Nephron (organoid): Measurements from ENCODE around the gene GOT1.

Experiments
- H3K27ac Mint-ChIP-seq, 3 experiments: 2 replicates each; pipeline ENCODE4 v1.8.0; 2020; ENCODE audit warnings: mixed read lengths in 3 of 3, mild to moderate bottlenecking in 2 of 3, moderate library complexity in 1 of 3
- H3K27me3 Mint-ChIP-seq: 2 replicates; pipeline ENCODE4 v1.8.0; 2021; ENCODE audit warnings: low read depth, mild to moderate bottlenecking, moderate library complexity, mixed read lengths
- H3K36me3 Mint-ChIP-seq: 2 replicates; pipeline ENCODE4 v1.8.0; 2020; ENCODE audit warnings: low read depth, mixed read lengths
- H3K4me1 Mint-ChIP-seq: 2 replicates; pipeline ENCODE4 v1.8.0; 2020; ENCODE audit warnings: mixed read lengths
- H3K4me3 Mint-ChIP-seq, 3 experiments: 2 replicates each; pipeline ENCODE4 v1.8.0; 2020; ENCODE audit warnings: mild to moderate bottlenecking in 3 of 3, mixed read lengths in 3 of 3, moderate library complexity in 2 of 3
- H3K9me3 Mint-ChIP-seq: 2 replicates; pipeline ENCODE4 v1.8.0; 2020; ENCODE audit warnings: mixed read lengths
- CTCF ChIP-seq, 3 experiments: fragments of 200-600 bp; sonication (generic); IDR thresholded peaks; one replicate each; pipeline ENCODE4 v1.5.0; 2021; ENCODE audit warnings: antibody characterized with exemption in 3 of 3; ENCODE audit not compliant: unreplicated experiment in 3 of 3

GOT1 gene

GRCh38 chr10:99365736-99366135 lies 64.7 kb downstream of the GOT1 start:
- no peak for TF ChIP-seq CTCF (IDR thresholded peaks at IDR 0.05; ENCODE audit: unreplicated experiment in 3 of 3)

DNA sequence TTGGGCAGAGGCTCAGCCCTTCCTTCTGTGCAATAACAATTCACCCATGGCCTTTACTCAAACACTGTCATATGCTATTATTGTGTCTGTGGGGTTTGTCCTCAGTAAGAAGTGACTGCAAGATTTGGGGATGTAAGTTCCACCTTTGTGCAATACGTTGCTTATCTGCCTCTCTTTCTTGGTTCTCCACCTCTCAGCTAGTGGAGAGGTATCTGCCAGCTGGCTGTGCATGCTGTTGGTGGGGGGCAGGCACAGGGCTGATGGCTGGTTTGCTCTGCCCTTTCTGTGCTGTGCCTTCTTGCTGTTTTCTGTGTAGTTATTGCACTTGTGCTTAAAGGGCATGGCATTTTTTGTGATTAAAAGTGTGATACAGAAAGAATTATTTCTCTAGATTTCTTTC lies 65.1 kb downstream of the GOT1 start:
- Mint-ChIP-seq H3K36me3 (no peaks in the 10 kb centered on the region), H3K9me3 (no peaks in the 10 kb centered on the region), H3K4me3 (no peak overlapping the region), H3K4me1 (no peaks in the 10 kb centered on the region), H3K27me3 (peaks cover 35% of the 10 kb centered on the region), H3K27ac (no peak overlapping the region)
- TF ChIP-seq CTCF (IDR thresholded peaks at IDR 0.05; ENCODE audit: unreplicated experiment in 3 of 3) = no peak

More at GRCh38 chr10:99365736-99366135, 64.7 kb downstream of the GOT1 start:
- no peaks in the 10 kb centered on the region for H3K36me3 Mint-ChIP-seq
- H3K4me1 Mint-ChIP-seq = no peaks in the 10 kb centered on the region
- no peak overlapping the region for H3K27ac Mint-ChIP-seq
- H3K4me3 Mint-ChIP-seq = no peak overlapping the region
- H3K9me3 Mint-ChIP-seq = no peaks in the 10 kb centered on the region
- H3K27me3 Mint-ChIP-seq = peaks cover 31% of the 10 kb centered on the region

- TF ChIP-seq CTCF (IDR thresholded peaks at IDR 0.05; ENCODE audit: unreplicated experiment in 3 of 3) = no peak
- H3K27ac Mint-ChIP-seq = no peak overlapping the region
- no peaks in the 10 kb centered on the region for H3K36me3 Mint-ChIP-seq
- no peaks in the 10 kb centered on the region for H3K9me3 Mint-ChIP-seq
- H3K4me3 Mint-ChIP-seq = no peak overlapping the region
- H3K4me1 Mint-ChIP-seq = no peaks in the 10 kb centered on the region
- peaks cover 31% of the 10 kb centered on the region for H3K27me3 Mint-ChIP-seq
Measured at GRCh38 chr10:99364125-99364524, 66.3 kb downstream of the GOT1 start.

GRCh38 chr10:99360934-99361333 lies 69.5 kb downstream of the GOT1 start:
- Mint-ChIP-seq H3K27me3 (peaks cover 10% of the 10 kb centered on the region), H3K9me3 (no peaks in the 10 kb centered on the region), H3K4me3 (no peak overlapping the region), H3K4me1 (no peaks in the 10 kb centered on the region), H3K27ac (no peak overlapping the region), H3K36me3 (no peaks in the 10 kb centered on the region)
- no peak for TF ChIP-seq CTCF (IDR thresholded peaks at IDR 0.05; ENCODE audit: unreplicated experiment in 3 of 3)

DNA sequence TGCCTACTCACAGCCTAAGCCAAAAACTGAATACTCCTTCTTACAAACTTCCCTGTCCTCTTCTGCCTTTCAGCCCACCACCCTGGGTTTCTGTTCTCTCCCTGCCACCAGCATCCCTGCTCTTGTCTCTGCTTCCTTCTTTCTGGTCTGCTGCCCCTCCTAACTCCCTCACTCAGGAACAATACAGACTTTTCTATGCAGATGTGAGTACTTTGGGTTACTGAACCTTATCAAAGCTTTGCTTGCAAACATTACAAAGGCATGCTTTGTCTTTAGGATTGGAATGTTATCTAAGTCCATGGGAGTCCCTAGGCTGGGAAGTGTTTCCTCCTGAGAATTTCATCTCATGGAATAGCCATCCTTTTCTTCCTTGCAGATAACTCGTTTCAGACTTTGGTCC lies 72.3 kb downstream of the GOT1 start:
- Mint-ChIP-seq H3K4me1 (no peaks in the 10 kb centered on the region), H3K4me3 (no peak overlapping the region), H3K36me3 (no peaks in the 10 kb centered on the region), H3K27ac (no peak overlapping the region), H3K9me3 (no peaks in the 10 kb centered on the region), H3K27me3 (peaks cover 8% of the 10 kb centered on the region)
- no peak for TF ChIP-seq CTCF (IDR thresholded peaks at IDR 0.05; ENCODE audit: unreplicated experiment in 3 of 3)

- H3K36me3 Mint-ChIP-seq = no peaks in the 10 kb centered on the region
- no peak for TF ChIP-seq CTCF (IDR thresholded peaks at IDR 0.05; ENCODE audit: unreplicated experiment in 3 of 3)
- no peaks in the 10 kb centered on the region for H3K9me3 Mint-ChIP-seq
- no peak overlapping the region for H3K27ac Mint-ChIP-seq
- H3K4me1 Mint-ChIP-seq = no peaks in the 10 kb centered on the region
- peaks cover 8% of the 10 kb centered on the region for H3K27me3 Mint-ChIP-seq
- H3K4me3 Mint-ChIP-seq = no peak overlapping the region
Measured at GRCh38 chr10:99357691-99358090, 72.7 kb downstream of the GOT1 start.
